ENCODE results near the gene FAP.

GRCh38 chr2:162221064-162221463 is 22.2 kb downstream of the FAP start:
- TF ChIP-seq EZH2 (IDR thresholded peaks at IDR 0.05; ENCODE audit: insufficient read depth, poor library complexity, severe bottlenecking) (no peak), EZH2phosphoT487 (IDR thresholded peaks at IDR 0.05; ENCODE audit: insufficient read depth, low read depth) (no peak)

All from GM23248 (cell line).